ENCODE measurements around the gene FANCD2. TPM values are rescaled to one million over a fixed set of nuclear protein-coding genes. Genes with fewer than 3 reads are reported as not detected.

FANCD2 gene
- total RNA-seq, 6 donors from 2014 or later: 3.0 to 23.0 (median 5.8) TPM

GRCh38 chr3:10137178-10137577 is 110.9 kb downstream of the FANCD2 start:
- Histone ChIP-seq H3K4me1 (peaks cover 0 to 5% (median 0%) of the 10 kb centered on the region in 4 donors), H3K4me3 (no peak overlapping the region), H3K27ac (no peak overlapping the region), H3K36me3 (no peaks in the 10 kb centered on the region), H3K27me3 (no peaks in the 10 kb centered on the region), H3K9me3 (no peaks in the 10 kb centered on the region)
- WGBS, 2 donors: 82 to 84% methylated on average over 4 of the region's 4 CpGs
- DNase-seq (no peak), ATAC-seq (ENCODE audit: low FRiP score in 2 of 2) (no peak)
- TF ChIP-seq CTCF (IDR thresholded peaks at IDR 0.05): no peak
- no peak for TF ChIP-seq POLR2AphosphoS5 (IDR thresholded peaks at IDR 0.05)
- no peak for TF ChIP-seq EP300 (IDR thresholded peaks at IDR 0.05)
- TF ChIP-seq POLR2A (IDR thresholded peaks at IDR 0.05): no peak

- DNase-seq (no peak), ATAC-seq (ENCODE audit: low FRiP score in 2 of 2) (no peak)
- Histone ChIP-seq H3K27me3 (no peaks in the 10 kb centered on the region), H3K4me1 (peaks cover 29 to 41% (median 30%) of the 10 kb centered on the region in 4 donors), H3K9me3 (no peaks in the 10 kb centered on the region), H3K36me3 (peaks cover 0 to under 1% (median 0%) of the 10 kb centered on the region in 4 donors), H3K4me3 (peak overlapping the region in 3 of 4 donors; percentile 69 to 84 (median 73)), H3K27ac (peak overlapping the region; percentile 92 to 98 (median 96))
- no peak for TF ChIP-seq CTCF (IDR thresholded peaks at IDR 0.05)
- no peak for TF ChIP-seq POLR2A (IDR thresholded peaks at IDR 0.05)
- TF ChIP-seq POLR2AphosphoS5 (IDR thresholded peaks at IDR 0.05): no peak
- TF ChIP-seq EP300 (IDR thresholded peaks at IDR 0.05): no peak
- 86 to 87% methylated on average over 23 of the region's 23 CpGs for WGBS, 2 donors
Observed at GRCh38 chr3:10140996-10141546, 114.8 kb downstream of the FANCD2 start.

- Histone ChIP-seq H3K4me1 (peaks cover 29 to 55% (median 34%) of the 10 kb centered on the region in 4 donors), H3K27ac (peak overlapping the region; percentile 92 to 98 (median 96)), H3K9me3 (no peaks in the 10 kb centered on the region), H3K36me3 (peaks cover 0 to 18% (median 8%) of the 10 kb centered on the region in 4 donors), H3K4me3 (peak overlapping the region; percentile 57 to 84 (median 71)), H3K27me3 (no peaks in the 10 kb centered on the region)
- no peak for ATAC-seq (ENCODE audit: low FRiP score in 2 of 2)
- TF ChIP-seq POLR2A (IDR thresholded peaks at IDR 0.05) (no peak), POLR2AphosphoS5 (IDR thresholded peaks at IDR 0.05) (no peak), CTCF (IDR thresholded peaks at IDR 0.05) (no peak)
- DNase-seq: peak in 1 of 2 donors; percentile 49
- 56 to 59% methylated on average over 25 to 29 of the region's 29 CpGs for WGBS, 2 donors
Observed at GRCh38 chr3:10142707-10143560, 116.7 kb downstream of the FANCD2 start.

GRCh38 chr3:10145685-10146084 is 119.4 kb downstream of the FANCD2 start:
- DNase-seq (no peak), ATAC-seq (ENCODE audit: low FRiP score in 2 of 2) (no peak)
- H3K27me3 ChIP-seq: no peaks in the 10 kb centered on the region
- H3K4me1 ChIP-seq: peaks cover 29 to 55% (median 34%) of the 10 kb centered on the region in 4 donors
- H3K27ac ChIP-seq: peak overlapping the region in 1 of 4 donors; percentile 35
- WGBS, 2 donors: 79 to 80% methylated on average over 4 of the region's 4 CpGs
- TF ChIP-seq EP300 (IDR thresholded peaks at IDR 0.05): no peak
- TF ChIP-seq POLR2A (IDR thresholded peaks at IDR 0.05): no peak
- TF ChIP-seq CTCF (IDR thresholded peaks at IDR 0.05): no peak
- no peak for TF ChIP-seq POLR2AphosphoS5 (IDR thresholded peaks at IDR 0.05)
- H3K4me3 ChIP-seq: no peak overlapping the region
- peaks cover 8 to 42% (median 30%) of the 10 kb centered on the region in 4 donors for H3K36me3 ChIP-seq
- H3K9me3 ChIP-seq: no peaks in the 10 kb centered on the region
